Glomerular visceral epithelial cell (primary cell): ENCODE measurements around the gene NMRK2.
A peak's percentile ranks its signal among the peaks of the same experiment; 100 is the strongest.
"Not testable (repeated sequence)": the region's sequence is repeated elsewhere in the genome, so short reads cannot be mapped to it uniquely, and the experiment has no call there.

Experiments used
- DNase-seq: peaks from one replicate; pipeline ENCODE4 v3.0.0-alpha.2; 2016; ENCODE audit errors: extremely low spot score

Gene NMRK2

GRCh38 chr19:3964256-3965194 is 31.7 kb downstream of the NMRK2 start:
- no peak for DNase-seq

DNA sequence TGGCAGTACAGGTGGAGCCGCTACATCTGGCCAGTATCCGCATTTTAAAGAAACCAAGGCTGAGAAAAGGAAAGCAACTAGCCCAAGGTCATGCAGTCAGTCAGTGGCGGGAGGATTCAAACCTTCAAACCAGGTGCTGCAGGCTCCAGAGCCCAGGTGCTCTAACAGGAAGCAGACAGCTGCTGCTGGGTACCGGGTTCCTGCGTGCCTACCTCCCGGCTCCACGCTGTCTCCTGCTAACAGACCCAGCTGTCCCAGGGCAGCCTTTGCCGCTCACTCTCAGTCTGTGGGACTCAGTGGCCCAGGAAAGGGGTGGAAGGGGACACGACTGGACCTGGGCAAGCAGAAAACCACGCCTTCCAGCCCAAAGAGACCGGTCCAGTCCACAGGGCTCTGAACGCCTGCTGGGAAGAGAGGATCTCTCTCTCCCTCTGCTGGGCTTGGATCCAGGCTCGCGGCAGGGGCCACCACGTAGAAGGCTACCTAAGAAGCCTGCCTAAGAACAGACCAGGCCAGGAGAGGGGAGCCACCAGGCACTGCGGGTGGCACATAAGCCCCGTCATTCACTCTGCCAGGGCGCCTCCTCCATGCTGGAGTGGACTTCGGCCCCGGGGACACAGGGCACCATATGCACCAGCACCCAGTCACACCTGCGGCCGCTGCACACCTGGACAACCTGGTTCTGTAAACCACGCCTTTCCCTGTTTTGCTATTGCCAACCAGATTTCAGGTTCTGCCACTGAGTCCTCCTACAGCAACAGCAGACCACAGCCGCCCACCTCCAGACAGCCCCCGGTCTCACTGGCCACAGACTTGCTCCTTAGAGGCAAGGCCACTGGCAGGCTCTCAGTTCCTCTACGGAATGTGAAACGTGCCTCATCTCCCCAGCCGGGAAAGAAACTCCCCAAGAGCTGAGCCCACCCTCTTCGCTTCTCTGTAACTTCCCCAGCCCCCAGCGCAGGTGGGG is 33.5 kb downstream of the NMRK2 start:
- no peak for DNase-seq

- DNase-seq = not testable (repeated sequence)
Observed at GRCh38 chr19:3967983-3968382, 35.1 kb downstream of the NMRK2 start.

- peak; percentile 99 for DNase-seq
Observed at GRCh38 chr19:3968556-3969434, 35.9 kb downstream of the NMRK2 start.

GRCh38 chr19:3969435-3970312 is 36.8 kb downstream of the NMRK2 start:
- peak; percentile 90 for DNase-seq

DNA sequence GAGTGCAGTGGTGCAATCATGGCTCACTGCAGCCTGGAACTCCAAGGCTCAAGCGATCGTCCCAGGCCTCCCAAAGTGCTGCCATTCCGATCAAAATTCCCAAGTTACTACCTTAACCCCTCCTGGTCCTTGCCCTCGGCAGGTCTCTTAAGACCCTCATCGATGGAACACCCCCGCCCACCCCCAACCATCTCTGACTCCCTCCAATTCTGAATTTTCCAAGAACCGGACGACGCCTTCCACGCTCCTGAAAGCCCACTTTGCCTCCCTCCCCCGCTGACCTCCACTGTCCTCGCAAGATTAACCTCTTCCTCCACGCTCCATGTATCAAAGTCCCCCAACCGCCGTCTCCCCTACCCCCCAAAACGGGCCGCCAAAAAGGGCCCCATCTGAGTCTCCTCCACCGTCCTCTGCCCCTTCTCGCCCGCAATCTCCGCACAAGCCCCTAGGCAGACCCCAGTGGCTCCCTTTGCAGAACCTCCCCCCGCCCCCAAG is 37.5 kb downstream of the NMRK2 start:
- DNase-seq = no peak

GRCh38 chr19:3970808-3971598 is 38.1 kb downstream of the NMRK2 start, which contains the start of gene DAPK3:
DAPK3 (minus strand) TSS chr19:3971099; CDS start chr19:3969735, 1,364 bp downstream.
- peak; percentile 99 for DNase-seq

GRCh38 chr19:3975144-3975543 is 42.3 kb downstream of the NMRK2 start:
- no peak for DNase-seq

DNA sequence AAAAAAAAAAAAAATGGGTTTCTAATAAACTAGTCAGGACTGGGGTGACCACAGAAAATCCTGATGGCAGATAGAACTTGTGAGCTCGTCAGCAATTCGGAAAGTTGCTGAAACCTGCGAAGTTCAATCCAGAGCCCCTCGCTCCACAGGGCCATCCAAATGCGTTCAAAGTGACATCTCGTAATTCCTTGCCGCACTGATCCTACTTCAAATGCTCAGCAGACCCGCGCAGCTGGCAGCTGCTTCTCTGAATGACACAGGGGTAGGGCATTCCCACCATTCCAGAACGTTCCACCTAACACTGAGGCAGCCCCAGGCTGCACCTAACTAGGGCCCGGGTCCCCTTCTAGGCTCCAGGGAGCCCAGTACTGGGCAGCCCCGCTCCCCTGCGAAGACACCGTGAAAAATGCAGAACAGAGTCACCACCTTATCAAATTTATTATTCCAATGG is 42.8 kb downstream of the NMRK2 start:
- no peak for DNase-seq

DNA sequence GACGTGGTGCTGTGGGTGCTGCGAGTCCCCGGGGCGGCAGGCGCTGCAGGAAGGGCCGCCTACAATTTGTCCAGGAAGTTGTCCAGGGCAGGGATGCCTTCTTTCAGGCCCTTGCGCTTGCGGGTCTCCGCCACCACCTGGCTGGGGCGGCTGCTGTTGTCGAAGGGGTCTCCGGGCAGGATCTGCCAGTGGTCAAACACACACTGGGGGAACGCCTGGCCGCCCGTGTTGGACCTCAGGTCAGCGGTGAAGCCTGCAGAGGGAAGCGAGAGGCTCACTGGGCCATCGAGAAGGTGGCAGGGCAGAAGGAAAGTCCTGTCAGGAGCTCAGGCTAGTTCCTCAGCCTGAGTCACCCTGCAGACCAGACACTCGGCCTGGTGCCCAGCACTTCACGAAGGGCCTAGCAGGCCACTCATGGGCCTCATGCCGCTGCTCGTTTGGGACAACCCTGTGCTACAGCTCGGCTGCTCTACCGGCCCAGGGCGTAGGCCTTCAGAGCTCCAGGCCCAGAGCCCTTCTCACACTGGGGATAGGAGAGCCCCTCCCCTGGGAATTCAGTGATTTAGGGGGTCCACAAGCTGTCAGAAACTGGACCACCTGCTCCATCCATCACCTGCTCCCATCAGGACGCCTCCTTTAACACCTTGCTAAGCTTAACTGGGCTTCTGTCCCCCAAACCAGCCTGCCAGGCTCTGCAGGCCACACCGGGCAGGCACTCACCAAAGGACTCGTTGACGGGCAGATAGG is 43.8 kb downstream of the NMRK2 start:
- DNase-seq = no peak

DNA sequence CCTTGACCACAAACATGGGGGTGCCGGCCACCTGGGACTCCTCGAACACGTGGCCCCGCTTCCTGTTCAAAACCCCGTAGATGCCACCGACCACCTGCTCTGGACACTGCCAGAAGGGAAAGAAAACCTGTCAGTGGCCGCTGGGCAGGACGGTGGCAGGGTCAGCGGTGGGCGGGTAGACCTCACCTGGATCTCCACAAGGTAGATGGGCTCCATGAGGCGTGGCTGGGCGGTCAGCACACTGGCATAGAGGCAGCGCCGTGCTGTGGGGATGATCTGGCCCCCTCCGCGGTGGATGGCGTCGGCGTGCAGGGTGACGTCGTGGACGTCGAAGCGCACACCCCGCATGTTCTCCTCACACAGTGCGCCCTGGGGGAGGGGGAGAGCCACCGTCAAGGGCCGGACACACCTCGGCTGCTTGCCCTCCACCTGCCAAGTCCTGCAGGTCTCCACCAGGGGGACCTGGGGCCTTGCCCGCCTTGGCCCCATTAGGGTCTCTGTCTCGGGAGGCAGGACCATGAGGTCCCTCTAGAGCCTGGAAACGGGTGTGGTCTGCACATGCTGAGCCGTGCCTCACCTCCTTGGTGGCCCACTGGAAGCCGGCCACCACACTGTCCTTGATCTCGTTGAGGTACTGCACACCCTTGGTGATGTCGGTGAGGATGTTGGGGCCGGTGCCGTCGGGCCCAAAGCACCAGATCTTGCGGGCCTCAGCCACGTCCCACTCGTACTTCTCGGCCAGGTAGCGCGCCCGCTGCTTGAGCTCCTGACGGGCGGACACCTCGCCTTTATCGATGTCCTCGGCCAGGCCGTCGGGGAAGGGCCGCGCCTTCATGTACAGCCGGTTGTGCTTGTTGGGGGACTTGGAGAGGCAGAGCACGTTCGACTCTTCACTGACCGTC is 44.6 kb downstream of the NMRK2 start:
- DNase-seq = no peak

DNA sequence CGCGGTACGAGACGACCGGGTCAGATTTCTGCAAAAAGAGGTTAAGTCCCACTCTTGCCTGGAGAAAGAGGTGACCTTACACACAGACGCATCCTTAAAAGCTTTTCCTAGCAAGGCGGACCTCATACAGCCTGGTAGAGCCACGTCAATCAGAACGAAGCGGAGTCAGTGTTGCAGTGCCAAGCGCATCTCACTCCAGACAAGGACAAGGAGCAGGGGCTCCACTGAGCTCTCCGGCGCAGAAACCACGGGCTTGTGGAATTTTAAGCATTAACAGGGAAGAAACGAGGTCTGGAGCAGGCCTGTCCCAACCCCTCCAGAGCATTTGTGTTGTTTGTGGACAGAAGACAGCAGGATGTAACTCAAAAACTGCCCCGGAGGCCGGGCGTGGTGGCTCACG is 45.3 kb downstream of the NMRK2 start:
- DNase-seq = no peak

DNA sequence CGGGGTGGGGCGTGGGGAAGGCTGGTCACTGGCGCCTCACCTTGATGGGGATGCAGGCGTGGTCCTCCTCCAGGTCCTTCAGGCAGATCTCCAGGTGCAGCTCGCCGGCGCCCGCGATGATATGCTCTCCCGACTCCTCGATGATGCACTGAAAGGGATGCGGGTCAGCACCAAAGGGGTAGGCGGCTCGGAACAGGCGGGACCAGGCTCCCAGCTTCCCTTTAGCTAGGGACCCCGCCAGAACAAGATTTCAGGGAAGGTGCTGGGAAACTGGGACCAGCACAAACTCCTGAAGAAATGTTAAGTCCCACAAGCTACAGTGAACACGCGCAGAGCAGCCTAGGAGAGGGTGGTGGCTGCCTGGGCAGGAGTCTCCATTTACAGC is 46.4 kb downstream of the NMRK2 start:
- no peak for DNase-seq

- DNase-seq = no peak
Observed at GRCh38 chr19:3979674-3980352, 46.9 kb downstream of the NMRK2 start.

GRCh38 chr19:3980353-3981251 is 47.7 kb downstream of the NMRK2 start:
- DNase-seq = no peak

- no peak for DNase-seq
Observed at GRCh38 chr19:3981373-3981735, 48.5 kb downstream of the NMRK2 start.
